ENCODE measurements around the gene AMMECR1L.
"Not testable (repeated sequence)": the region's sequence is repeated elsewhere in the genome, so short reads cannot be mapped to it uniquely, and the experiment has no call there.

The AMMECR1L gene

GRCh38 chr2:127885780-127886592 lies at the start of gene AMMECR1L:
AMMECR1L (minus strand) TSS chr2:127885956; CDS start chr2:127874234, 11,722 bp downstream.
- DNase-seq (ENCODE audit: low read depth in 2 of 2), result peak; percentile 46 to 52

- no peak for DNase-seq (ENCODE audit: low read depth in 2 of 2)
Observed at GRCh38 chr2:127935337-127935736, 49.6 kb upstream of the AMMECR1L start.

- no peak for DNase-seq (ENCODE audit: low read depth in 2 of 2)
Observed at GRCh38 chr2:127932199-127932876, 46.6 kb upstream of the AMMECR1L start.

GRCh38 chr2:127929449-127929848 lies 43.7 kb upstream of the AMMECR1L start:
- DNase-seq (ENCODE audit: low read depth in 2 of 2), result no peak

- no peak for DNase-seq (ENCODE audit: low read depth in 2 of 2)
Observed at GRCh38 chr2:127927384-127927783, 41.6 kb upstream of the AMMECR1L start.

- no peak for DNase-seq (ENCODE audit: low read depth in 2 of 2)
Observed at GRCh38 chr2:127917916-127918315, 32.2 kb upstream of the AMMECR1L start.

- DNase-seq (ENCODE audit: low read depth in 2 of 2), result no peak
Observed at GRCh38 chr2:127913808-127914457, 28.2 kb upstream of the AMMECR1L start.

- DNase-seq (ENCODE audit: low read depth in 2 of 2), result no peak
Observed at GRCh38 chr2:127911737-127912136, 26.0 kb upstream of the AMMECR1L start.

GRCh38 chr2:127910415-127910814 lies 24.7 kb upstream of the AMMECR1L start:
- DNase-seq (ENCODE audit: low read depth in 2 of 2), result no peak

GRCh38 chr2:127909019-127909418 lies 23.3 kb upstream of the AMMECR1L start:
- DNase-seq (ENCODE audit: low read depth in 2 of 2), result no peak

- not testable (repeated sequence) for DNase-seq (ENCODE audit: low read depth in 2 of 2)
Observed at GRCh38 chr2:127907733-127908400, 22.1 kb upstream of the AMMECR1L start.

- DNase-seq (ENCODE audit: low read depth in 2 of 2), result no peak
Observed at GRCh38 chr2:127906206-127906926, 20.6 kb upstream of the AMMECR1L start.

GRCh38 chr2:127901339-127902056 lies 15.7 kb upstream of the AMMECR1L start:
- no peak for DNase-seq (ENCODE audit: low read depth in 2 of 2)

GRCh38 chr2:127897531-127898211 lies 11.9 kb upstream of the AMMECR1L start:
- no peak for DNase-seq (ENCODE audit: low read depth in 2 of 2)

- DNase-seq (ENCODE audit: low read depth in 2 of 2), result no peak
Observed at GRCh38 chr2:127893494-127893893, 7.7 kb upstream of the AMMECR1L start.

GRCh38 chr2:127893033-127893432 lies 7.3 kb upstream of the AMMECR1L start:
- no peak for DNase-seq (ENCODE audit: low read depth in 2 of 2)

- DNase-seq (ENCODE audit: low read depth in 2 of 2), result no peak
Observed at GRCh38 chr2:127891811-127892210, 6.1 kb upstream of the AMMECR1L start.

GRCh38 chr2:127890756-127891155 lies 5.0 kb upstream of the AMMECR1L start:
- not testable (repeated sequence) for DNase-seq (ENCODE audit: low read depth in 2 of 2)

GRCh38 chr2:127888772-127889171 lies 3.0 kb upstream of the AMMECR1L start:
- no peak for DNase-seq (ENCODE audit: low read depth in 2 of 2)

GRCh38 chr2:127887776-127888130 lies 2.0 kb upstream of the AMMECR1L start:
- no peak for DNase-seq (ENCODE audit: low read depth in 2 of 2)
